Measurements from ENCODE around the gene PPP2R3C. TPM values are rescaled to one million over a fixed set of nuclear protein-coding genes. Genes with fewer than 3 reads are reported as not detected.
"Not testable (repeated sequence)": the region's sequence is repeated elsewhere in the genome, so short reads cannot be mapped to it uniquely, and the experiment has no call there.

PPP2R3C gene
- total and polyA plus RNA-seq, 4 donors = 19.6 to 42.1 (median 27.3) TPM

GRCh38 chr14:35044939-35045797, 76.6 kb downstream of the PPP2R3C start:
- Histone ChIP-seq H3K27me3 (ENCODE audit: control insufficient read depth in 3 of 3, insufficient read depth in 3 of 3, low read length in 2 of 3) (no peaks in the 10 kb centered on the region), H3K4me3 (no peak overlapping the region), H3K36me3 (ENCODE audit: control insufficient read depth in 4 of 4, insufficient read depth in 4 of 4, low read length in 4 of 4) (peaks cover 0 to 2% (median 0%) of the 10 kb centered on the region in 4 donors), H3K4me1 (ENCODE audit: control insufficient read depth in 5 of 5, insufficient read depth in 5 of 5, low read length in 5 of 5) (peaks cover 0 to 10% (median 2%) of the 10 kb centered on the region in 5 donors), H3K9ac (ENCODE audit: insufficient read depth in 1 of 2, low read length in 2 of 2) (peak overlapping the region; percentile 93 to 99), H3K27ac (ENCODE audit: low read depth in 1 of 2, low read length in 1 of 2) (peak overlapping the region; percentile 98 to 99), H3K9me3 (ENCODE audit: control insufficient read depth in 4 of 4, insufficient read depth in 3 of 4, low read length in 3 of 4) (peaks cover 0 to 2% (median 0%) of the 10 kb centered on the region in 4 donors)
- 23 to 24% methylated on average over 8 of the region's 8 CpGs for WGBS, 2 donors
- ATAC-seq (ENCODE audit: insufficient read depth, low FRiP score) (no peak), DNase-seq (peak in 1 of 3 donors; percentile 60)
- no peak for TF ChIP-seq CTCF (IDR thresholded peaks at IDR 0.05; ENCODE audit: control extremely low read depth, extremely low read depth)

- Histone ChIP-seq H3K4me1 (ENCODE audit: control insufficient read depth in 5 of 5, insufficient read depth in 5 of 5, low read length in 5 of 5) (peaks cover 0 to 10% (median 0%) of the 10 kb centered on the region in 5 donors), H3K27ac (ENCODE audit: low read depth in 1 of 2, low read length in 1 of 2) (no peak overlapping the region), H3K9me3 (ENCODE audit: control insufficient read depth in 4 of 4, insufficient read depth in 3 of 4, low read length in 3 of 4) (peaks cover 0 to 2% (median 0%) of the 10 kb centered on the region in 4 donors), H3K4me3 (no peak overlapping the region), H3K27me3 (ENCODE audit: control insufficient read depth in 3 of 3, insufficient read depth in 3 of 3, low read length in 2 of 3) (no peaks in the 10 kb centered on the region), H3K9ac (ENCODE audit: insufficient read depth in 1 of 2, low read length in 2 of 2) (no peak overlapping the region), H3K36me3 (ENCODE audit: control insufficient read depth in 4 of 4, insufficient read depth in 4 of 4, low read length in 4 of 4) (no peaks in the 10 kb centered on the region)
- no peak for TF ChIP-seq CTCF (IDR thresholded peaks at IDR 0.05; ENCODE audit: control extremely low read depth, extremely low read depth)
- WGBS, 2 donors = 70 to 87% methylated on average over 2 of the region's 2 CpGs
- DNase-seq (no peak), ATAC-seq (ENCODE audit: insufficient read depth, low FRiP score) (no peak)
Measured at GRCh38 chr14:35043046-35043445, 78.7 kb downstream of the PPP2R3C start.

GRCh38 chr14:35042632-35043031, 79.2 kb downstream of the PPP2R3C start:
- Histone ChIP-seq H3K9ac (ENCODE audit: insufficient read depth in 1 of 2, low read length in 2 of 2) (no peak overlapping the region), H3K9me3 (ENCODE audit: control insufficient read depth in 4 of 4, insufficient read depth in 3 of 4, low read length in 3 of 4) (peaks cover 0 to 2% (median 0%) of the 10 kb centered on the region in 4 donors), H3K27ac (ENCODE audit: low read depth in 1 of 2, low read length in 1 of 2) (no peak overlapping the region), H3K36me3 (ENCODE audit: control insufficient read depth in 4 of 4, insufficient read depth in 4 of 4, low read length in 4 of 4) (no peaks in the 10 kb centered on the region), H3K4me3 (no peak overlapping the region), H3K4me1 (ENCODE audit: control insufficient read depth in 5 of 5, insufficient read depth in 5 of 5, low read length in 5 of 5) (peaks cover 0 to 10% (median 0%) of the 10 kb centered on the region in 5 donors), H3K27me3 (ENCODE audit: control insufficient read depth in 3 of 3, insufficient read depth in 3 of 3, low read length in 2 of 3) (no peaks in the 10 kb centered on the region)
- WGBS, 2 donors = 91 to 93% methylated on average over 3 of the region's 3 CpGs
- TF ChIP-seq CTCF (IDR thresholded peaks at IDR 0.05; ENCODE audit: control extremely low read depth, extremely low read depth) = no peak
- DNase-seq = no peak
- no peak for ATAC-seq (ENCODE audit: insufficient read depth, low FRiP score)

- not testable (repeated sequence) for H3K4me1 ChIP-seq (ENCODE audit: control insufficient read depth in 5 of 5, insufficient read depth in 5 of 5, low read length in 5 of 5); DNase-seq; ATAC-seq (ENCODE audit: insufficient read depth, low FRiP score); H3K27ac ChIP-seq (ENCODE audit: low read depth in 1 of 2, low read length in 1 of 2); H3K4me3 ChIP-seq; H3K9ac ChIP-seq (ENCODE audit: insufficient read depth in 1 of 2, low read length in 2 of 2); H3K36me3 ChIP-seq (ENCODE audit: control insufficient read depth in 4 of 4, insufficient read depth in 4 of 4, low read length in 4 of 4); H3K27me3 ChIP-seq (ENCODE audit: control insufficient read depth in 3 of 3, insufficient read depth in 3 of 3, low read length in 2 of 3); H3K9me3 ChIP-seq (ENCODE audit: control insufficient read depth in 4 of 4, insufficient read depth in 3 of 4, low read length in 3 of 4)
- WGBS, 2 donors = 94 to 98% methylated on average over 1 to 10 of the region's 17 CpGs
Measured at GRCh38 chr14:35038312-35038711, 83.5 kb downstream of the PPP2R3C start.
